CMK (cell line): ENCODE measurements around the gene TSGA10.
"Not testable (repeated sequence)": the region's sequence is repeated elsewhere in the genome, so short reads cannot be mapped to it uniquely, and the experiment has no call there.

Experiments used
- DNase-seq: peaks from one replicate; pipeline ENCODE4 v3.0.0-alpha.2; 2010; ENCODE audit warnings: low read depth

The TSGA10 gene, protein sequence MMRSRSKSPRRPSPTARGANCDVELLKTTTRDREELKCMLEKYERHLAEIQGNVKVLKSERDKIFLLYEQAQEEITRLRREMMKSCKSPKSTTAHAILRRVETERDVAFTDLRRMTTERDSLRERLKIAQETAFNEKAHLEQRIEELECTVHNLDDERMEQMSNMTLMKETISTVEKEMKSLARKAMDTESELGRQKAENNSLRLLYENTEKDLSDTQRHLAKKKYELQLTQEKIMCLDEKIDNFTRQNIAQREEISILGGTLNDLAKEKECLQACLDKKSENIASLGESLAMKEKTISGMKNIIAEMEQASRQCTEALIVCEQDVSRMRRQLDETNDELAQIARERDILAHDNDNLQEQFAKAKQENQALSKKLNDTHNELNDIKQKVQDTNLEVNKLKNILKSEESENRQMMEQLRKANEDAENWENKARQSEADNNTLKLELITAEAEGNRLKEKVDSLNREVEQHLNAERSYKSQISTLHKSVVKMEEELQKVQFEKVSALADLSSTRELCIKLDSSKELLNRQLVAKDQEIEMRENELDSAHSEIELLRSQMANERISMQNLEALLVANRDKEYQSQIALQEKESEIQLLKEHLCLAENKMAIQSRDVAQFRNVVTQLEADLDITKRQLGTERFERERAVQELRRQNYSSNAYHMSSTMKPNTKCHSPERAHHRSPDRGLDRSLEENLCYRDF

DNA sequence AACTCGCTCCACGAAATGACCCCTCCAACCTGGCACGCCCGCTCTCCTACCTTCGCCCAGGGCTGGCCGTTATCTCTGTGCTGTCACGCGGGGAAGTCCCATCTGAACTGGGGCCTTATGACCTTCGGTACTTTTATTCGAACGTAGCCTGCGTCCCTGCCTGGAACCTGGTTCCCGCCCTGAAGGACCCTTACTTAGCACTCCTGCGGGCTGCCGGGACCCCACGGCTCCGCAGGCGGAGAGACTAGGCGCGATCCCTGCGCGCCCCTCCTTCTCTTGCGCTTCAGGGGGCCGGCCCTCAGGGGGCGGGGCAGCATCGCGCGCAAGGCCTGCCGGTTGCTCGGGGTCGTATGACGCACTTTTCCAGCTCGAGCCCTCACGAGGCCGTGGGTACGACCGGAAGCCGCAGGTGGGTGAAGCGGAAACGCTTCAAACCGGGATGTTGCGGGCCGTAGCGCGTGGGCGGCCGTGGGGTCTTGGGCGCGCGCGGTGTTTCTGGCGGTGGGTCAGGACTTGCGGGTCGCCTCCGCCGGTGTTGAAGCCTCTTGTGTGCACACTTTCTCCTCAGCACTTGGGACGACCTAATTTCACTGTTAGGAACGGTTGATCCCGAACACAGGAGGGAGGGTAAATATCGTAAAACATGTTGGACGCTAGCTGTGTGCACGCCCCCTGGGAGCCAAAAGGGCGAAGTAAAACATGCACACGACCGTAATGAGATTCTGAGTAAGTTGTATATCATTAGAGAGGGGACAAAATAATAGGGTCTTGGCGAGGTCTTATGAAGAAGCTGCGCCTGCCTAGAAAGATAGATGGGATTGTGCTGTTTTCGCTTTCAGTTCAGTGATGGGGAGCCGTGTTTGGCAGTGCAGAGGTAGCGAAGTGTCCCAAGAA, at the start of gene TSGA10, which contains the start of gene LIPT1:
Gene TSGA10 (minus strand): TSS at position 300 of the 894 bp plus-strand sequence. CDS start 45,503 bp downstream, outside the sequence.
Gene LIPT1 (plus strand): TSS at position 325 of the 894 bp plus-strand sequence. CDS start 6,991 bp downstream, outside the sequence.
- peak; percentile 63 for DNase-seq

- DNase-seq: no peak
These were observed 47.4 kb upstream of the TSGA10 start for GRCh38 chr2:99201959-99202678.

DNA sequence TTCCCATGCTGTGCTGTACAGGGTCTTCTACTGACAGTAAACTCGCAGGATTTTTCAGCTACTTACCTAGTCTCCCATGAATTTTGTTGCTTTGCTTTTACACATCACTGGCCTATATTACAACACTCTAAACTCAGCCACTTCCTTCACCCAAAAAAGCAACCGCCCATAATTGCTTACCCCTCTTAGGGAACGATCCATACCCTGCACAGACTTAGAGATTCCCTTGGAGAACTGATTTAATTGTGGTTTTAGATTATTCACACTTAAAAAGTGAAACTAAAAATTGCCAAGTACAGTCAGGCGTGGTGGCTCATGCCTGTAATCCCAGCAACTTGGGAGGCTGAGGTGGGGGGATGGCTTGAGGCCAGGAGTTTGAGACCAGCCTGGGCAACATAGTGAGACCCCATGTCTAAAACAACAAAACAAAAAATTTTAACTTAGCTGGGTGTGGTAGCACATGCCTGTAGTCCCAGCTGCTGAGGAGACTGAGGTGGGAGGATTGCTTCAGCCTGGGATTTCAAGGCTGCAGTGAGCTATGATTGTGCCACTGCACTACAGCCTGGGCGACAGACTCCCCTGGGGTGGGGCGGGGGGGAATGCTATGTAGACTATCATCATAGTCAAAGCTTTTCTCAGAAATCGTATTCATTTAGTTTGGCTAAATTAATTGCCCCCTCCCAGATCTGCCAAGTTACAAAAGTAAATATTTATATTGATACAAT, 45.5 kb upstream of the TSGA10 start:
- DNase-seq: no peak

GRCh38 chr2:99198103-99198841, 43.5 kb upstream of the TSGA10 start:
- no peak for DNase-seq

DNA sequence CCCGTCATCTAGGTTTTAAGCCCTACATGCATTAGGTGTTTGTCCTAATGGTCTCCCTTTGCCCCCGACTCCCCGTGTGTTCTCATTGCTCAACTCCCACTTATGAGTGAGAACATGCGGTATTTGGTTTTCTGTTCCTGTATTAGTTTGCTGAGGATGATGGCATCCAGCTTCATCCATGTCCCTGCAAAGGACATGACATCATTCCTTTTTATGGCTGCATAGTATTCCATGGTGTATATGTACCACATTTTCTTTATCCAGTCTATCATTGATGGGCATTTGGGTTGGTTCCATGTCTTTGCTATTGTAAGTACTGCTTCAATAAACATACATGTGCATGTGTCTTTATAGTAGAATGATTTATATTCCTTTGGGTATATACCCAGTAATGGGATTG, 37.6 kb upstream of the TSGA10 start:
- not testable (repeated sequence) for DNase-seq

DNA sequence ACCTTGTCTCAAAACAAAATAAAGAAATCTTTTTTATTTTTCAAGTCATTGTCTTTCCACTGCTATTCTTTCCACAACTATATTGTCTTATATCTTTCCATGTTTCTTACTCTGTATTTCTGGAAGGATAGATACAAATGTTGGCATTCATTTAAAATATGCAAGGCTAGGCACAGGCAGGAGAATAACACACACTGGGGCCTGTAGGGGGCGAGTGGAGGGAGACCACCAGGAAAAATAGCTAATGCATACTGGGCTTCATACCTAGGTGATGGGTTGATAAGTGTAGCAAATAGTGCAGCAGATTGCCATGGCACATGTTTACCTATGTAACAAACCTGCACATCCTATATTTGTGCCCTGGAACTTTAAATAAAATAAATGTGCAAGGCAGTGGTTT, 35.8 kb upstream of the TSGA10 start:
- no peak for DNase-seq

DNA sequence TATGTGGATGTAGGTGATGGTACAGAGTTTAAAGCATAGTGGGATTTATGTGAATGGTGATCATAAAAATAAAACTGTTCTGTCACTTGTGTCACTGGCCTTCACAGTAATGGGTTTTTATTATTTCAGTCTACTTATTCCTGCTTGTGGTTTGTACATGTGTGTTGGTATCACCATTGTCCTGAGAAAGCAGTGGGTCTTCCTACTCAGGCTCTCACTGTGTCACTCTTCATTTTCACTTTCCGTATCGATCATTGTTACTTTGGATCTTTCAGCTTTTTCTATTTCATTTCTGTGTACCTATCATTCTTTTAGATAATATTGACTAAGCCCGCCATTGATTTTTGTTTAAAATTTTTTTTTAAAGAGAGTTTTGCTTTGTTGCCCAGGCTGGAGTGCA, 33.6 kb upstream of the TSGA10 start:
- no peak for DNase-seq

- DNase-seq: no peak
These were observed 32.3 kb upstream of the TSGA10 start for GRCh38 chr2:99187011-99187410.

DNA sequence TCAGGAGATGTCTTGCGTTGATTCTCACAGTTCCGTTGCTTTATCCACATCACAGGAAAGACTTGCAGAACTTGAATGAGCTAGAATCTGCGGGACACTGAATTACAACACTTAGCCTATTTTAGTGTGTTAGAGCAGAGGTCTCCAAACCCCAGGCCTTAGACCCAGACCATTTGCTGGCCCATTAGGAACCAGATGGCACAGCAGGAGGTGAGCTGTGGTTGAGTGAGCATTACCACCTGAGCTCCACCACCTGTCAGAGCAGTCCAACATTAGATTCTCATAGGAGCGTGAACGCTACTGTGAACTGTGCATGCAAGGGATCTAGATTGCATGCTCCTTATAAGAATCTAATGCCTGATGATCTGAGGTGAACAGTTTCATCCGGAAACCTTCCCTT, 30.1 kb upstream of the TSGA10 start:
- no peak for DNase-seq

DNA sequence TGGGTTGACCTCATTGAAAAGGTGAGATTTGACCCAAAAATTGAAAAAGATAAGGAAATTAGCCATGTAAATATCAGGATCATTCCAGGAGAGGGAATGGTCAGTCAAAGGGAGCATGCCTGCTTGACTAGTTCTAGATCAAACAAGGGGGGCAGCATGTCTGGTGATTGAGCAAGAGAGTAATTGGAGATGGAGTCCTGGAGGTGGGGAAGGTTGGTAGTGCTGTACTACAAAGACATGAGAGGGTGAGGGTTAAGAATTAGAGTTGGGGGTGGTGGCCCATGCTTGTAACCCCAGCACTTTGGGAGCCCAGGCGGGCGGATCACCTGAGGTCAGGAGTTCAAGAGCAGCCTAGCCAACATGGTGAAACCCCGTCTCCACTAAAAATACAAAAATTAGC, 28.3 kb upstream of the TSGA10 start:
- DNase-seq: no peak

DNA sequence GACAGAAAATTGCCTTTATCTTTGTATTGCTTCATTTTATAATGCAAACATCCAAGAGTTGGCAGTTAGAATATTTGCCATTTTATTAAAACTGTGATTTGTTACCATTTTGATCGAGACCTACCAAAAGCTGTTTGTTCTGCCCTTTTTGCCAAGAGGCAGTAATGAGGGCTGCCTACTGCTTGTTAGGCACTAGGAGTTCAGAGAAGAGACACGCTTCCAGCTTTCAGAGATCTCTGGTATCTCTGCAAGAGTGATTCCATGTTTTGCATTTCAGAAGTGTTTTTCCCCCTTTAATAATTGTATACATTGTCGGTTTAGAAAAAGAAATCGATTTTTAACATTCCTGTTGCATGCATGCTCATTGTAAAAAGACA, 26.9 kb upstream of the TSGA10 start:
- DNase-seq: no peak

- peak; percentile 80 for DNase-seq
These were observed 26.2 kb upstream of the TSGA10 start, which contains the start of the genes MITD1 and MRPL30 for GRCh38 chr2:99180755-99181623. TSS of gene MITD1 (minus strand) at chr2:99181058. CDS start at chr2:99180981, 77 bp downstream. TSS of gene MRPL30 (plus strand) at chr2:99181184. CDS start at chr2:99186204, 5,020 bp downstream.

DNA sequence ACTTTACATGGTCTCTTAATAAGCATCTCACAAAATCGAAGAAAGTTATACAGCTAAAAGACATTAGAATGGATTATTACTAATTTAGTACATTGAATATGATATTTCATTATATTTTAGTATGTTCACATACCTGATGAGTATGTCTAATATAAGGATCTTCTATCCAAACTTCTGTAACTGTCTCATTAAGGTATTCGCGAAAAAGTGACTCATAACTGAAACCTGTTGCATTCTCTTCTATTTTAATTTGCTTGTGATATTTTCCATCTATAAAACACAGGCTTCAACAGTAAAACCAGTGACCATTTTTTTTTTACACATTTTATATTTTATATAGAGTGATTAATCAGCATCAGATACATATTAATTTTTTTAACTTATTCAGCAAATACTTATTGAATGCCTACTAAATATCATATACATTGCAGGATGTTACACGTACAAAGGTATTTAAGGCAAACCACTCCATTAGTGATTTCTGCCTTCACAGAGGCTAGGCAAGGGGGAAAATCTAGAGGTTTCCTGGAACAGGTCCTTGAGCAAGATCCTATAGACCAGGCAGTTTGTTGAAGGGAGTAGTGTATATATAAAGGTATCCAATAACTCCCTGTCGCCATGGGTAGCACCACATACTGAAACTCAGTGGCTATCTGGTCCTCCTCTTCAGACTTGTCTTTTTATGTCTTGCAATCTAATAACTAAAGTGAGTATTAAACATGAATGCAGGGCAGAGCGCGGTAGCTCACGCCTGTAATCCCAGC, 16.8 kb upstream of the TSGA10 start:
- no peak for DNase-seq

DNA sequence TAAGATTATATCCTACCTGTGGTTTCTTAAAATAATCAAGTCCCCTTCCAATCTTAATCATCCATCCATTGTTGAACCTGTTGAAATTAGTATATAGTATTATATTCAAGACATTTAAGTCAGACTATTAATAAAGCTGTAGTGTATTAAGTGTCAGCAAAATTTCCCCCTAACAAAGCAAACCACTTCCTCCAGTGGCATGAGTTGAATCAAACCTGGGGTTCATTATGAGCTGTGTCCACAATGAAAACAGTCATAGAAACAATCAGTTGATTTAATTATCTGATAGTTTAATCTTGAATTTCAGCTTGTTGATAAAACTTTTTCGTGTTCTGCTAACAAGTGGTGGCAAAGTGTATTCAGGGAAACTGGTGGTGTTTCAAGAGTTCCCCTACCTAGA, 14.8 kb upstream of the TSGA10 start:
- no peak for DNase-seq

- no peak for DNase-seq
These were observed 11.5 kb upstream of the TSGA10 start for GRCh38 chr2:99166218-99166617.

DNA sequence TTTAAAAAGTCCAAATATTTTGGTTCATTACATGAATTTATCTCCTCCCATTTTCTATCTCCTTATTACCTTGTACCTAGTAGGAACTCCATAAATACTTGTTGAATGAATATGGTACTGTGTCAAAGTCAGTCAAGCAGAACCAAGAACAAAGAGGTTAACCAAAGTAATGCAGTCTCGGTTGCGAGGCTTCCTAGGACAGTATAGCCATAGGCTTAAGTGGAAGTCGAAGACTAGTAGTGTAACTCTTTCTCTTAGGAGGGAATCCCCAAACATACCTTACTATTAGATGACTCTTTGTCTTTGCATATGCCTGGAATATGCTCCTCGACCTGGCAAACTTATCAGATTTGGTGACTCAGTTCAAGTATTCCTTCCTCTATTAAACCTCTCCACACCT, 4.9 kb upstream of the TSGA10 start:
- no peak for DNase-seq

GRCh38 chr2:99158599-99158998, 3.9 kb upstream of the TSGA10 start:
- DNase-seq: no peak

GRCh38 chr2:99156891-99157290, 2.1 kb upstream of the TSGA10 start:
- no peak for DNase-seq
